Endodermal cell (in vitro differentiated cells): Measurements from ENCODE around the gene LMAN1. TPM values are rescaled to one million over a fixed set of nuclear protein-coding genes. Genes with fewer than 3 reads are reported as not detected.

Source experiments
- DNase-seq: peaks from one replicate; pipeline ENCODE4 v3.0.0-alpha.2; 2017
- H3K27ac ChIP-seq: 2 replicates; pipeline ENCODE4 v1.5.1; 2013; ENCODE audit warnings: mild to moderate bottlenecking, low read depth, low read length, moderate library complexity
- H3K27me3 ChIP-seq: 2 replicates; pipeline ENCODE4 v1.6.1; 2013; ENCODE audit warnings: mild to moderate bottlenecking, low read length, moderate library complexity; ENCODE audit not compliant: insufficient read depth, control insufficient read depth, poor library complexity, severe bottlenecking
- H3K36me3 ChIP-seq: 2 replicates; pipeline ENCODE4 v1.7.0; 2013; ENCODE audit warnings: mild to moderate bottlenecking, low read length, moderate library complexity; ENCODE audit not compliant: control insufficient read depth, insufficient read depth
- H3K4me1 ChIP-seq: one replicate; pipeline ENCODE4 v1.7.0; 2013; ENCODE audit warnings: low read length; ENCODE audit not compliant: control insufficient read depth, insufficient read depth
- H3K4me3 ChIP-seq: 2 replicates; pipeline ENCODE4 v1.5.1; 2013; ENCODE audit warnings: mild to moderate bottlenecking, low read length, moderate library complexity
- H3K9ac ChIP-seq: 2 replicates; pipeline ENCODE4 v1.6.1; 2013; ENCODE audit warnings: mild to moderate bottlenecking, low read length, moderate library complexity; ENCODE audit not compliant: poor library complexity, severe bottlenecking; ENCODE audit errors: extremely low read depth
- H3K9me3 ChIP-seq: 2 replicates; pipeline ENCODE4 v1.6.1; 2013; ENCODE audit warnings: mild to moderate bottlenecking, low read length, moderate library complexity; ENCODE audit not compliant: control insufficient read depth
- H3K27ac Mint-ChIP-seq: 2 replicates; pipeline ENCODE4 v1.8.0; 2020; ENCODE audit warnings: mixed read lengths
- H3K27me3 Mint-ChIP-seq: 2 replicates; pipeline ENCODE4 v1.8.0; 2021; ENCODE audit warnings: mild to moderate bottlenecking, mixed read lengths; ENCODE audit not compliant: insufficient read depth
- H3K36me3 Mint-ChIP-seq: 2 replicates; pipeline ENCODE4 v1.8.0; 2020; ENCODE audit warnings: low read depth, mixed read lengths
- H3K4me1 Mint-ChIP-seq: 2 replicates; pipeline ENCODE4 v1.8.0; 2020; ENCODE audit warnings: mixed read lengths
- H3K4me3 Mint-ChIP-seq: 2 replicates; pipeline ENCODE4 v1.8.0; 2020; ENCODE audit warnings: mild to moderate bottlenecking, moderate library complexity, mixed read lengths
- H3K9me3 Mint-ChIP-seq: 2 replicates; pipeline ENCODE4 v1.8.0; 2020; ENCODE audit warnings: mild to moderate bottlenecking, mixed read lengths
- CTCF ChIP-seq: fragments of 200-600 bp; sonication (generic); conservative IDR thresholded peaks from 2 replicates; pipeline ENCODE4 v1.5.0; 2021; ENCODE audit warnings: antibody characterized with exemption, mild to moderate bottlenecking
- WGBS, 2 experiments: methylation state at CpG; one replicate each; pipeline versions ENCODE4 v1.1.5 to v1.1.7; 2013; ENCODE audit warnings: missing lambda C conversion rate in 2 of 2, mixed read lengths in 1 of 2; ENCODE audit not compliant: insufficient coverage in 1 of 2, insufficient read length in 1 of 2; 5-methylcytosine and 5-hydroxymethylcytosine counted together
- total RNA-seq, 2 donors: library from RNA; stranded (reverse); fragmentation: NEBNext Ultra II Directional in 1 of 2; extraction: Animal tissue kit (Norgen Biotek cat#: 25700) in 1 of 2; gene quantifications; 2 replicates in 1 of 2; 3 replicates in 1 of 2; pipeline ENCODE4 v1.2.1, GENCODE V29; 2021

LMAN1 gene
- total RNA-seq, 2 donors from 2014 or later = 82.9 to 125 TPM

- H3K36me3 Mint-ChIP-seq = no peaks in the 10 kb centered on the region
Measured at GRCh38 chr18:59278793-59279192, 80.3 kb downstream of the LMAN1 start.

More at GRCh38 chr18:59278793-59279192, 80.3 kb downstream of the LMAN1 start:
- Mint-ChIP-seq H3K4me3 (no peak overlapping the region), H3K27ac (no peak overlapping the region), H3K4me1 (peaks cover 5% of the 10 kb centered on the region), H3K9me3 (no peaks in the 10 kb centered on the region), H3K27me3 (peaks cover 97% of the 10 kb centered on the region)
- peaks cover 100% of the 10 kb centered on the region for H3K27me3 ChIP-seq
- peaks cover 4% of the 10 kb centered on the region for H3K4me1 ChIP-seq
- WGBS, 2 experiments = 84% methylated on average over 4 of the region's 5 CpGs; no CpG with 5 or more reads in 1 of the 2 experiments
- no peak overlapping the region for H3K4me3 ChIP-seq
- no peak for TF ChIP-seq CTCF
- H3K9ac ChIP-seq = no peak overlapping the region
- DNase-seq = no peak
- H3K9me3 ChIP-seq = no peaks in the 10 kb centered on the region
- H3K36me3 ChIP-seq = no peaks in the 10 kb centered on the region
- no peak overlapping the region for H3K27ac ChIP-seq

Other genes starting within 250 kb of the LMAN1 start
- gene SEC11C, start 219.4 kb downstream of the LMAN1 start, total RNA-seq = 10 to 100 TPM; 38.7 to 39.9 TPM
- 1 to 10 TPM; 4.4 to 6.5 TPM for gene GRP, start 139.1 kb downstream of the LMAN1 start, total RNA-seq
- gene RAX, start 85.8 kb downstream of the LMAN1 start, total RNA-seq = under 1 TPM in 1 of 2 donors, not detected in 1; 0.18 TPM
- gene CPLX4, start 40.6 kb downstream of the LMAN1 start, total RNA-seq = not detected